Measurements from ENCODE around the gene DLST. TPM values are rescaled to one million over a fixed set of nuclear protein-coding genes. Genes with fewer than 3 reads are reported as not detected.

Gene DLST
- total and polyA plus RNA-seq, 2 donors (not counting 1 experiment from before 2014, with no cell fraction given): 95.3 to 214 TPM

GRCh38 chr14:74950795-74951442, 69.2 kb downstream of the DLST start:
- no peak for DNase-seq (ENCODE audit: low read depth in 2 of 2)
- H3K9me3 ChIP-seq (ENCODE audit: control insufficient read depth, insufficient read depth, low read depth, low read length): no peaks in the 10 kb centered on the region
- peaks cover 3% of the 10 kb centered on the region for H3K4me1 ChIP-seq (ENCODE audit: control insufficient read depth, extremely low read depth, insufficient read depth, low read length)
- no peak overlapping the region for H3K4me3 ChIP-seq (replicated peaks in 1 of 4; ENCODE audit: control extremely low read depth in 1 of 4, insufficient read depth in 1 of 4, low read depth in 3 of 4, low read length in 4 of 4)
- H3K4me2 ChIP-seq (ENCODE audit: extremely low read depth, insufficient read depth, low read length): no peak overlapping the region
- H3K9ac ChIP-seq (ENCODE audit: insufficient read depth, low read length): no peak overlapping the region
- TF ChIP-seq EZH2 (IDR thresholded peaks at IDR 0.05; ENCODE audit: low read length, missing control alignments) (no peak), CTCF (conservative IDR thresholded peaks at IDR 0.05 in 1 of 2, IDR thresholded peaks at IDR 0.05 in 1 of 2; ENCODE audit: low read depth in 1 of 2, low read length in 2 of 2) (no peak)
- H3K36me3 ChIP-seq (ENCODE audit: control insufficient read depth, insufficient read depth, low read length): no peaks in the 10 kb centered on the region
- H3K27ac ChIP-seq (ENCODE audit: insufficient read depth, low read length): no peak overlapping the region
- no peak overlapping the region for H2AFZ ChIP-seq (ENCODE audit: low read length)
- no peaks in the 10 kb centered on the region for H4K20me1 ChIP-seq (ENCODE audit: control insufficient read depth, extremely low read depth, insufficient read depth, low read length)
- peaks cover 5% of the 10 kb centered on the region for H3K27me3 ChIP-seq (ENCODE audit: control insufficient read depth, insufficient read depth, low read length)
- no peaks in the 10 kb centered on the region for H3K79me2 ChIP-seq (ENCODE audit: control insufficient read depth, insufficient read depth, low read length)

- H3K79me2 ChIP-seq (ENCODE audit: control insufficient read depth, insufficient read depth, low read length): no peaks in the 10 kb centered on the region
- no peaks in the 10 kb centered on the region for H3K9me3 ChIP-seq (ENCODE audit: control insufficient read depth, insufficient read depth, low read depth, low read length)
- no peak for DNase-seq (ENCODE audit: low read depth in 2 of 2)
- H3K27ac ChIP-seq (ENCODE audit: insufficient read depth, low read length): no peak overlapping the region
- H3K27me3 ChIP-seq (ENCODE audit: control insufficient read depth, insufficient read depth, low read length): peaks cover 12% of the 10 kb centered on the region
- no peaks in the 10 kb centered on the region for H4K20me1 ChIP-seq (ENCODE audit: control insufficient read depth, extremely low read depth, insufficient read depth, low read length)
- no peak overlapping the region for H3K4me3 ChIP-seq (replicated peaks in 1 of 4; ENCODE audit: control extremely low read depth in 1 of 4, insufficient read depth in 1 of 4, low read depth in 3 of 4, low read length in 4 of 4)
- H3K36me3 ChIP-seq (ENCODE audit: control insufficient read depth, insufficient read depth, low read length): no peaks in the 10 kb centered on the region
- H2AFZ ChIP-seq (ENCODE audit: low read length): no peak overlapping the region
- H3K4me1 ChIP-seq (ENCODE audit: control insufficient read depth, extremely low read depth, insufficient read depth, low read length): peaks cover under 1% of the 10 kb centered on the region
- H3K4me2 ChIP-seq (ENCODE audit: extremely low read depth, insufficient read depth, low read length): no peak overlapping the region
- no peak overlapping the region for H3K9ac ChIP-seq (ENCODE audit: insufficient read depth, low read length)
- TF ChIP-seq CTCF (conservative IDR thresholded peaks at IDR 0.05 in 1 of 2, IDR thresholded peaks at IDR 0.05 in 1 of 2; ENCODE audit: low read depth in 1 of 2, low read length in 2 of 2) (no peak), EZH2 (IDR thresholded peaks at IDR 0.05; ENCODE audit: low read length, missing control alignments) (no peak)
Measured at GRCh38 chr14:74951443-74952179, 69.9 kb downstream of the DLST start.

- Histone ChIP-seq H3K9me3 (ENCODE audit: control insufficient read depth, insufficient read depth, low read depth, low read length) (no peaks in the 10 kb centered on the region), H3K4me3 (replicated peaks in 1 of 4; ENCODE audit: control extremely low read depth in 1 of 4, insufficient read depth in 1 of 4, low read depth in 3 of 4, low read length in 4 of 4) (no peak overlapping the region), H4K20me1 (ENCODE audit: control insufficient read depth, extremely low read depth, insufficient read depth, low read length) (no peaks in the 10 kb centered on the region), H3K79me2 (ENCODE audit: control insufficient read depth, insufficient read depth, low read length) (no peaks in the 10 kb centered on the region), H3K4me2 (ENCODE audit: extremely low read depth, insufficient read depth, low read length) (no peak overlapping the region), H2AFZ (ENCODE audit: low read length) (no peak overlapping the region), H3K9ac (ENCODE audit: insufficient read depth, low read length) (no peak overlapping the region), H3K27ac (ENCODE audit: insufficient read depth, low read length) (no peak overlapping the region), H3K27me3 (ENCODE audit: control insufficient read depth, insufficient read depth, low read length) (peaks cover 13% of the 10 kb centered on the region), H3K4me1 (ENCODE audit: control insufficient read depth, extremely low read depth, insufficient read depth, low read length) (no peaks in the 10 kb centered on the region), H3K36me3 (ENCODE audit: control insufficient read depth, insufficient read depth, low read length) (no peaks in the 10 kb centered on the region)
- DNase-seq (ENCODE audit: low read depth in 2 of 2): no peak
- TF ChIP-seq EZH2 (IDR thresholded peaks at IDR 0.05; ENCODE audit: low read length, missing control alignments) (no peak), CTCF (conservative IDR thresholded peaks at IDR 0.05 in 1 of 2, IDR thresholded peaks at IDR 0.05 in 1 of 2; ENCODE audit: low read depth in 1 of 2, low read length in 2 of 2) (no peak)
Measured at GRCh38 chr14:74952180-74952665, 70.5 kb downstream of the DLST start.

Measured in fibroblast of lung (primary cell).